PC-9 (cell line): ENCODE results near the gene VAV3. TPM values are rescaled to one million over a fixed set of nuclear protein-coding genes. Genes with fewer than 3 reads are reported as not detected.

Source experiments
- BruUV-seq: library from RNA; stranded (reverse); fragments of 400-500 nt; replicated peaks from 2 replicates; lab custom pipeline; 2021; lab: Mats Ljungman, UMichigan
- CTCF ChIA-PET: fragments of 300-600 bp; sonication (Branson Sonifier 250); formaldehyde crosslinking; loops from one replicate; lab custom pipeline; 2022; ENCODE audit warnings: antibody characterized with exemption; lab: Charles Lee
- POLR2A ChIA-PET: fragments of 300-600 bp; sonication (Branson Sonifier 250); formaldehyde crosslinking; loops from one replicate; lab custom pipeline; 2022; ENCODE audit warnings: antibody characterized with exemption; ENCODE audit not compliant: unreplicated experiment; lab: Charles Lee
- DNase-seq, 2 experiments: peaks; one replicate each; pipeline versions ENCODE4 v3.0.0 to v3.0.0-alpha.2; 2015 to 2022; ENCODE audit warnings: mixed read lengths in 1 of 2
- H2AFZ ChIP-seq: fragments of 200-600 bp; sonication (generic); 2 replicates; pipeline ENCODE4 v1.8.1; 2017; ENCODE audit warnings: antibody characterized with exemption
- H3F3A ChIP-seq: fragments of 200-600 bp; sonication (generic); 2 replicates; pipeline ENCODE4 v1.8.1; 2017; ENCODE audit warnings: antibody characterized with exemption, mild to moderate bottlenecking, low read depth; ENCODE audit not compliant: insufficient read depth
- H3K27ac ChIP-seq: fragments of 200-600 bp; sonication (generic); 2 replicates; pipeline ENCODE4 v1.6.1; 2016; ENCODE audit warnings: mixed run types
- H3K27me3 ChIP-seq: fragments of 200-600 bp; sonication (generic); 2 replicates; pipeline ENCODE4 v1.6.1; 2016; ENCODE audit warnings: low read depth, mixed run types; ENCODE audit not compliant: insufficient read depth
- H3K36me3 ChIP-seq: fragments of 200-600 bp; sonication (generic); 2 replicates; pipeline ENCODE4 v1.6.1; 2016; ENCODE audit warnings: low read depth, mixed run types
- H3K4me1 ChIP-seq: fragments of 200-600 bp; sonication (generic); replicated peaks from 2 replicates; pipeline ENCODE4 v1.6.1; 2016; ENCODE audit warnings: mixed run types; ENCODE audit not compliant: insufficient read depth
- H3K4me2 ChIP-seq: fragments of 200-600 bp; sonication (generic); 2 replicates; pipeline ENCODE4 v1.6.1; 2017; ENCODE audit warnings: mixed run types
- H3K4me3 ChIP-seq: fragments of 200-600 bp; sonication (generic); 2 replicates; pipeline ENCODE4 v1.6.1; 2016; ENCODE audit warnings: mixed run types
- H3K79me2 ChIP-seq: fragments of 200-600 bp; sonication (generic); 2 replicates; pipeline ENCODE4 v1.6.1; 2017; ENCODE audit warnings: low read depth, mixed run types
- H3K9me2 ChIP-seq: fragments of 200-600 bp; sonication (generic); 2 replicates; pipeline ENCODE4 v1.8.1; 2017; ENCODE audit warnings: mild to moderate bottlenecking; ENCODE audit not compliant: insufficient read depth
- H3K9me3 ChIP-seq: fragments of 200-600 bp; sonication (generic); 2 replicates; pipeline ENCODE4 v1.8.1; 2016; ENCODE audit warnings: low read depth; ENCODE audit not compliant: insufficient read depth
- H4K20me1 ChIP-seq: fragments of 200-600 bp; sonication (generic); 2 replicates; pipeline ENCODE4 v1.8.1; 2017; ENCODE audit not compliant: insufficient read depth
- CTCF ChIP-seq: fragments of 200-600 bp; sonication (generic); conservative IDR thresholded peaks from 2 replicates; pipeline ENCODE4 v1.6.1; 2017; ENCODE audit warnings: mixed run types, antibody characterized with exemption, mild to moderate bottlenecking, moderate library complexity
- EZH2 ChIP-seq: fragments of 200-600 bp; sonication (generic); IDR thresholded peaks from 2 replicates; pipeline ENCODE4 v1.8.0; 2017; ENCODE audit warnings: antibody characterized with exemption, low read depth
- intact Hi-C: fragments of 100-400 bp; cut with micrococcal nuclease; formaldehyde crosslinking; loops from one replicate; pipeline ENCODE4 v1.10.0; 2022; ENCODE audit not compliant: unreplicated experiment
- total RNA-seq: library from RNA; stranded (reverse); gene quantifications from 2 replicates; pipeline ENCODE4 v1.2.3, GENCODE V29; 2021

The VAV3 gene
- total RNA-seq, 1 experiment from 2014 or later: 1.7 TPM

- intact Hi-C loops: no loop called here
- H3K4me1 ChIP-seq: peaks cover 46% of the 10 kb centered on the region
- BruUV-seq: no TSS peak
- H3K4me3 ChIP-seq: no peak overlapping the region
- peaks cover 20% of the 10 kb centered on the region; the same call in 1 of the 2 replicates for H3F3A ChIP-seq
- H3K9me2 ChIP-seq: no peaks in the 10 kb centered on the region
- ChIA-PET CTCF (no interaction called here), POLR2A (no interaction called here)
- H3K4me2 ChIP-seq: no peak overlapping the region
- H4K20me1 ChIP-seq: no peaks in the 10 kb centered on the region
- peak in 1 of 2 experiments; percentile 86 for DNase-seq
- peak overlapping the region; percentile 2; the same call in 1 of the 2 replicates for H3K27ac ChIP-seq
- no peak for TF ChIP-seq EZH2
- TF ChIP-seq CTCF: no peak
- no peaks in the 10 kb centered on the region for H3K79me2 ChIP-seq
- H3K9me3 ChIP-seq: peaks cover 15% of the 10 kb centered on the region; the same call in 1 of the 2 replicates
- no peaks in the 10 kb centered on the region for H3K27me3 ChIP-seq
- H2AFZ ChIP-seq: no peak overlapping the region
- no peaks in the 10 kb centered on the region for H3K36me3 ChIP-seq
Measured at GRCh38 chr1:107691540-107691939, 273.4 kb downstream of the VAV3 start.

DNA sequence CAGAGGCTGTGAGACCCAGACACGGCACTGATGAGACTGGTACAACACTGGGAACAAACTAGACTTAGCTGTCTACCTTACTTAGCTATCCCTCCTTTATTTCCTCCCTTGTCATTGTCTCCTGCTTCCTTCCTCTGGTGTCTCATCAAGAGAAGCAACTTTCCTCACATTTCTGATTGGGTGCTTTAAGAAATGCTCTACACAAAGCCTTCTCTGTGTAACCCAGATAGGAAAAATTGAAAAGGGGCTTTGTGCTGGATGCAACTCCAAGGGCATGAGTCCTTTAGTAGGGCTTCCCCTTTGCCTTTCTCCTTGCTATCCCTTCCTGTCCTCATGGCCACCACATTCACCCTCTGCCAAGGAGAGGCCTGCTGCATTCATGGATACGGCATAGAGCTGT lies 274.5 kb downstream of the VAV3 start:
- intact Hi-C loops: no loop called here
- Histone ChIP-seq H3K4me3 (no peak overlapping the region), H3K79me2 (no peaks in the 10 kb centered on the region), H2AFZ (no peak overlapping the region), H3K9me3 (peaks cover 15% of the 10 kb centered on the region; the same call in 1 of the 2 replicates), H3K9me2 (no peaks in the 10 kb centered on the region), H4K20me1 (no peaks in the 10 kb centered on the region), H3K4me2 (no peak overlapping the region), H3K27ac (no peak overlapping the region), H3K27me3 (no peaks in the 10 kb centered on the region), H3K36me3 (no peaks in the 10 kb centered on the region), H3F3A (peaks cover 20% of the 10 kb centered on the region; the same call in 1 of the 2 replicates), H3K4me1 (peaks cover 46% of the 10 kb centered on the region)
- BruUV-seq: no TSS peak
- POLR2A ChIA-PET: no interaction called here
- TF ChIP-seq EZH2: no peak
- CTCF ChIA-PET: no interaction called here
- no peak for DNase-seq

GRCh38 chr1:107689733-107690132 lies 275.2 kb downstream of the VAV3 start:
- H3F3A ChIP-seq: peaks cover 20% of the 10 kb centered on the region; the same call in 1 of the 2 replicates
- no peaks in the 10 kb centered on the region for H4K20me1 ChIP-seq
- H3K79me2 ChIP-seq: no peaks in the 10 kb centered on the region
- H3K4me1 ChIP-seq: peaks cover 46% of the 10 kb centered on the region
- peaks cover 15% of the 10 kb centered on the region; the same call in 1 of the 2 replicates for H3K9me3 ChIP-seq
- no peaks in the 10 kb centered on the region for H3K27me3 ChIP-seq
- H3K9me2 ChIP-seq: no peaks in the 10 kb centered on the region
- no peak for TF ChIP-seq CTCF
- no peak for TF ChIP-seq EZH2
- H3K27ac ChIP-seq: no peak overlapping the region
- no peak for DNase-seq
- BruUV-seq: no TSS peak
- H2AFZ ChIP-seq: no peak overlapping the region
- ChIA-PET POLR2A (interaction anchor here (0.6 kb wide), 2 partner anchors 265 to 1795 kb away, joined by 3 to 5 read pairs; no protein-coding TSS in a partner anchor), CTCF (no interaction called here)
- intact Hi-C loops: no loop called here
- no peak overlapping the region for H3K4me3 ChIP-seq
- peak overlapping the region; percentile 21; the same call in 1 of the 2 replicates for H3K4me2 ChIP-seq
- no peaks in the 10 kb centered on the region for H3K36me3 ChIP-seq

GRCh38 chr1:107689159-107689558 lies 275.8 kb downstream of the VAV3 start:
- no peaks in the 10 kb centered on the region for H3K79me2 ChIP-seq
- CTCF ChIA-PET: no interaction called here
- no TSS peak for BruUV-seq
- no peaks in the 10 kb centered on the region for H3K9me2 ChIP-seq
- no peak overlapping the region for H3K4me3 ChIP-seq
- POLR2A ChIA-PET: interaction anchor here (0.6 kb wide), 2 partner anchors 264 to 1794 kb away, joined by 3 to 5 read pairs; no protein-coding TSS in a partner anchor
- H3K27me3 ChIP-seq: no peaks in the 10 kb centered on the region
- peak overlapping the region; percentile 37 for H3K27ac ChIP-seq
- peaks cover 15% of the 10 kb centered on the region; the same call in 1 of the 2 replicates for H3K9me3 ChIP-seq
- DNase-seq: peak; percentile 19 to 70
- peak overlapping the region; percentile 21 for H3K4me2 ChIP-seq
- intact Hi-C loops: no loop called here
- peaks cover 46% of the 10 kb centered on the region for H3K4me1 ChIP-seq
- no peaks in the 10 kb centered on the region for H4K20me1 ChIP-seq
- no peak overlapping the region for H2AFZ ChIP-seq
- TF ChIP-seq CTCF: no peak
- no peak for TF ChIP-seq EZH2
- H3F3A ChIP-seq: peaks cover 20% of the 10 kb centered on the region; the same call in 1 of the 2 replicates
- no peaks in the 10 kb centered on the region for H3K36me3 ChIP-seq
